Measurements from ENCODE around the gene GKN1. TPM values are rescaled to one million over a fixed set of nuclear protein-coding genes. Genes with fewer than 3 reads are reported as not detected.
A peak's percentile ranks its signal among the peaks of the same experiment; 100 is the strongest.

GKN1 gene, protein sequence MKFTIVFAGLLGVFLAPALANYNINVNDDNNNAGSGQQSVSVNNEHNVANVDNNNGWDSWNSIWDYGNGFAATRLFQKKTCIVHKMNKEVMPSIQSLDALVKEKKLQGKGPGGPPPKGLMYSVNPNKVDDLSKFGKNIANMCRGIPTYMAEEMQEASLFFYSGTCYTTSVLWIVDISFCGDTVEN
- not detected in 2 replicates for total RNA-seq (2014; rRNA removed; shearing (Covaris generic))
- not detected in 2 replicates for polyA plus RNA-seq (2015; cell fraction: cytosol; rRNA removed)
- not detected in 2 replicates for polyA plus RNA-seq (2015; cell fraction: nucleus; rRNA removed)

DNA sequence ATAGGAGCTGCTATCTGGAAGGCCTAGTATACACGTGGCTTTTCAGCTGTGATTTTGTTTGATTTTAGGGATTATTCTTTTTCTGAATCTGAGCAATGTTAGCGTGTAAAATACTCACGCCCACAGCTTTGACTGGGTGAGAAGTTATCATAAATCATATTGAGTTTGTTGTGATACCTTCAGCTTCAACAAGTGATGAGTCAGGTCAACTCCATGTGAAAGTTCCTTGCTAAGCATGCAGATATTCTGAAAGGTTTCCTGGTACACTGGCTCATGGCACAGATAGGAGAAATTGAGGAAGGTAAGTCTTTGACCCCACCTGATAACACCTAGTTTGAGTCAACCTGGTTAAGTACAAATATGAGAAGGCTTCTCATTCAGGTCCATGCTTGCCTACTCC, at the start of gene GKN1:
TSS of gene GKN1 (plus strand) at position 386 of the 400 bp plus-strand sequence. CDS start 42 bp downstream, outside the sequence.
- DNase-seq (ENCODE audit: low read depth, low spot score): no peak
- in situ Hi-C loops (cut with HindIII; ENCODE audit: low pct_unique_long_range_greater_than_20kb, low sequenced_read_pairs): no loop called here

DNA sequence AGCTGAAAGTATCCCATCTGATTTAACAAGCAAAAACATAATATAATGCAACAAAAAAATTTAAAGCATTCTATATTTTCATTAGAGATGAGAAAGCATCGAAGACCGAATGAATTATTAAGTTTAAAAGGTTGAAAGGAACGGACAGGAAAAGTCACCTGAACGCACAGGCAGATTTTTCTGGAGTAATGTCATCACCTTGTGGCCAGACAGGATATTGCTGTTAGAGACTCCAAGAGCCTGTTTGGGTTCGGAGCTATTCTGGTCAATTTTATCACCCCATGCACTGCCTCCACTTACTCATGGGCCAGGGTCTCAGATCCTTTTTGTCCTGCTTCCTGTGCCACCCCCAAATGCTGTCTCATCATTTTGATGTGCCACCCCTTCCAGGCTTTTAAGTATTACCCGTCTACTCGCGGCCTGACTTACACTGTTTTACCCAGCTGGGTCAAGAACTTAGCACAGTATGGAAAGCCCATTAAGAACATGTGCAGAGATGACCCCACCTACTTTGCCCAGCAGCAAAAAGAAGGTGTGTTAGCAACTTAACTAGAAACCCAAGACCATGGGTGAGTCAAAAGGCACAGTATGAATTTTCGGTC, 49.0 kb upstream of the GKN1 start:
- peak; percentile 81 for DNase-seq (ENCODE audit: low read depth, low spot score)
- in situ Hi-C loops (cut with HindIII; ENCODE audit: low pct_unique_long_range_greater_than_20kb, low sequenced_read_pairs): no loop called here

DNA sequence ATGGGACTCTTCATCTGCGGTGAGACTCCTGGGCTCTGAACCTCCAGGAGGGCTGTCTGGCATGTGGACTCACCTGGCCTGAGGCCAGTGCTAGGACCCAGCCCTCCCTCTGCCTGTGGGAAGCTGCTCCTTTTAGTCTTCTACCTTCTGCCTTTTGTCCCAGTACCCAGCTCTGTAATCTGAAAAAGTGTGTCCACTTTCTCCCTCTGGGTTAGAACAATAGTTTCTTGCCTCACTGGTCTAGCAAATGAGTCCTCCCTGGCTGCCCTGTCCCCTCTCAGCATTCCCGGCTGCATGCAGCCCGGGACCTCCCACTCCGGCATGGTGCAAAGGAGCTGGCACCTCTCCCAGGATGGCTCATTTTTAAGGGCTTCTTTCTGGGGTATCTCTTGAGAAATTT, 47.6 kb upstream of the GKN1 start:
- DNase-seq (ENCODE audit: low read depth, low spot score): no peak
- in situ Hi-C loops (cut with HindIII; ENCODE audit: low pct_unique_long_range_greater_than_20kb, low sequenced_read_pairs): no loop called here

DNA sequence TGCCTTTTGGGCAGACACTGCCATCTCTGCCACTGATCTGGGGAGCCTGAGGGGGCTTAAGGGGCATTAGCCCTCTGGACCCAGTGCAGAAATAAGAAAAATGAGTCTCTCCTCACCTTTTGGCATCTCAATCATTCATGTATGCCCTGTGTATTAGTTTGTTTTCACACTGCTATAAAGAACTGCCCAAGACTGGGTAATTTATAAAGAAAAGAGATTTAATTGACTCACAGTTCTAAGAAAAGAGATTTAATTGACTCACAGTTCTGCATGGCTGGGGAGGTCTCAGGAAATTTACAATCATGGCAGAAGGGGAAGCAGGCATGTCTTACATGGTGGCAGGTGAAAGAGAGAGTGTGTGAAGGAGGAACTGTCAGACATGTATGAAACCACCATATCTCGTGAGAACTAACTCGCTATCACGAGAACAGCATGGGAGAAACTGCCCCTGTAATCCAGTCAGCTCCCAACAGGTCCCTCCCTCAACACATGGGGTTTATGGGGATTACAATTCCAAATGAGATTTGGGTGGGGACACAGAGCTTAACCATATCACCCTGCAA, 43.2 kb upstream of the GKN1 start:
- DNase-seq (ENCODE audit: low read depth, low spot score): no peak
- in situ Hi-C loops (cut with HindIII; ENCODE audit: low pct_unique_long_range_greater_than_20kb, low sequenced_read_pairs): no loop called here

DNA sequence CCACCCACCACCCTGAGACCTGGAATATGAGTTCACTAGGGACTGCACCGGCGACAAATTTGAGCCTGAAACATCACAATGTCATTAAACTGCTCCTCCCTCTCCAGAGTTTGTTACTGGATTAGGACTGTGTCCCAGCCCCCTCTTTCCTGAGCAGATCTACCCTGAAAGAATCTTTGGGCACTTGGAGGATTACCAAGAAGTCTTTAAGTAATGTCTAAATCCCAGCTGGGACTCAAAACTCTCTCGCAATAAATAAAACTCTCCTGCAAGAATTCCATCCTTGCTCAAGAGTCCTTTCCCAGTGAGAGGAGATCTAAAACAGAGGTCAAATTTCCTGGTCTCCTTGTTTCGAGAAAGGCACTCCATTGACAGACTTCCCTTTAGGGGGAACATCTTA, 42.6 kb upstream of the GKN1 start:
- in situ Hi-C loops (cut with HindIII; ENCODE audit: low pct_unique_long_range_greater_than_20kb, low sequenced_read_pairs): no loop called here
- no peak for DNase-seq (ENCODE audit: low read depth, low spot score)

DNA sequence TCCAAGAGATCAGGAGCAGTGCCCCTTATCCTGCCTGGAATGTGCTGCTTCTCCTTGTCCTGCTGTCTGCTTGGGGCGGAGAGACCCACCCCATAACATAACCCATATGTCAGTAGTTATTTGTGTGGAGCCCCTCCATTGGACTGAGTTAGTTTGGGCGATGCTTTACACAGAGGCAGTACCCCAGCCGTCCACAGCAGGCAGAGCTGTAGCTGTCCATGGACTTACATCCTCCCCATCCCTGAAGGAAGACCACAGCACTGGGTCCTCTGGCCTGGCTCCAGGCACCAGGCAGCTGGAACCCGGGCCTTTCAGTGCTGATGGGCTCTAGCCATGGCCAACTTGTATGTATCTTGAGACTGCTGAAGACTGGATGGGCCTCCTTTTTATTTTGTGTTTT, 42.0 kb upstream of the GKN1 start:
- DNase-seq (ENCODE audit: low read depth, low spot score): no peak
- in situ Hi-C loops (cut with HindIII; ENCODE audit: low pct_unique_long_range_greater_than_20kb, low sequenced_read_pairs): no loop called here

DNA sequence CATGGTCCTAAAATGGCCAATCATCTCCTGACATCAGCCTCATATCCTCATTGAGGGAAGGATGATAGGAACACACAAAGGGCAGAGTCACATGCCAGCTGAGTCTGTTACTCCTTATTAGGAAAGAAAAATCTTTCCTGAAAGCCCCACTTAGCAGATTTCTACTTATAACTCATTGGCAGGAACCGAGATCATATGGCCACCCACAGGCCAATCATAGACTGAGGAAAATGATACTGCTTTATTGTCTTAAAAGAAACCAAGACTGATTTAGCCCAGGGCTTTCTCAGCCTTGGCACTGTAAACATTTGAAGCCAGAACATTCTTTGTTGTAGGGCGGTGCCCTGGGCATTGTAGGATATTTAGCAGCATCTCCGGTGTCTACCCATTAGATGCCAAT, 40.4 kb upstream of the GKN1 start:
- in situ Hi-C loops (cut with HindIII; ENCODE audit: low pct_unique_long_range_greater_than_20kb, low sequenced_read_pairs): no loop called here
- DNase-seq (ENCODE audit: low read depth, low spot score): peak; percentile 32

DNA sequence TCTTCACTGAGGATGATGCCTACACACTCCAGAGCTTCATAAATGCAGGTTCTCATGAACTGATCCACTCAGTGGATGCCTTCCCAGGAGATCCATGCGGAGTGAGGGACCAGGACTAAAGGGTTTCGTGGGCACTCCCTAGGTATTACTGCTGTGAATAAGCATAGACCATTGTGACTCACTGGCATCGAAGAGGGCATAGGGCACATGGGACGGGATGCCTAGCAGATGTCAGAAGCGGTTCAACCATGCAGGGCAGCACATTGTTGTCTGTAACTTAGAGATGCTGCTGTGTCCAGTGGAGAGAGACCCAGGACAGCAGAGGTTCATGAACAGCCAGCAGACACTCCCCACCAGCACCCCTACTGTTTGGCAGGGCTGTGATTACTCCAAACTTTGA, 39.0 kb upstream of the GKN1 start:
- DNase-seq (ENCODE audit: low read depth, low spot score): no peak
- in situ Hi-C loops (cut with HindIII; ENCODE audit: low pct_unique_long_range_greater_than_20kb, low sequenced_read_pairs): no loop called here

DNA sequence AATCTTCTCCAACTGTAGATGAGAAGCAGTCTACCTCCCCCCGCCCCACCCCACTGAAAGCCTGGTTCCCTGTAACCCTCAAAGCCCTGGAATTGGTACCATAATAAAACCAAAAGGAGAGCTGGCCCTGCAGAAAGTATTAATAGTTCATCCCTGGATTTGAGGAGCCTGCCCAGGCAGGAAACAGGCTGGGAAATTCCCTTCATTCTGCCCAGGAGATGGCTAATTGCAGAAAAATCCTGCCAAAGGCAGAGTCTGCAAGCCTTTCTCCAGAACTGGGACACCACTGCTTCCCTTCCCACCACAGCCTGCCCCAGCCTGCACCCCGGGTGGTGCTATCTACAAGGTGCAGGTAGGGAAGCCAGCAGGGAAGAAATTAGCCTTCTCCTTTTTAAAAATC, 38.0 kb upstream of the GKN1 start:
- no peak for DNase-seq (ENCODE audit: low read depth, low spot score)
- in situ Hi-C loops (cut with HindIII; ENCODE audit: low pct_unique_long_range_greater_than_20kb, low sequenced_read_pairs): no loop called here

DNA sequence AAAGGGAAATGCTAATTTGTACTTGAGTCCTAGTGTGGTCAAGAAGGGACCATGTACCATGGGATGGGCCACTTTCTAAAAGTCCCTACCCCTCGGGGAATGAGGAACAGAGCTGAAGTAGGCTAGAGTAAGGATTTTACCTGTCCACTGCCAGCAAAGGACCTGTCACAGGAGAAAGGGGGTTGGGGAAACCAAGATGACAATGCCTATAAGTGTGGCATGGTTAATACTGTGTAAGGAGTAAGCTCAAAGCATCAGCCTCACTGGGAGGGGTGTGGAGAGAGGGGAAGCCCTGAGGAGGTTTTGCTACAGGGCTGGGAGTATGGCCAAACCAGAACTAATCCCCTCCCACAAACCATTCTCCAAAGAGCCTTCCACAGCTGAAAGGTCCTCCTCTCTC, 37.5 kb upstream of the GKN1 start:
- in situ Hi-C loops (cut with HindIII; ENCODE audit: low pct_unique_long_range_greater_than_20kb, low sequenced_read_pairs): no loop called here
- no peak for DNase-seq (ENCODE audit: low read depth, low spot score)

DNA sequence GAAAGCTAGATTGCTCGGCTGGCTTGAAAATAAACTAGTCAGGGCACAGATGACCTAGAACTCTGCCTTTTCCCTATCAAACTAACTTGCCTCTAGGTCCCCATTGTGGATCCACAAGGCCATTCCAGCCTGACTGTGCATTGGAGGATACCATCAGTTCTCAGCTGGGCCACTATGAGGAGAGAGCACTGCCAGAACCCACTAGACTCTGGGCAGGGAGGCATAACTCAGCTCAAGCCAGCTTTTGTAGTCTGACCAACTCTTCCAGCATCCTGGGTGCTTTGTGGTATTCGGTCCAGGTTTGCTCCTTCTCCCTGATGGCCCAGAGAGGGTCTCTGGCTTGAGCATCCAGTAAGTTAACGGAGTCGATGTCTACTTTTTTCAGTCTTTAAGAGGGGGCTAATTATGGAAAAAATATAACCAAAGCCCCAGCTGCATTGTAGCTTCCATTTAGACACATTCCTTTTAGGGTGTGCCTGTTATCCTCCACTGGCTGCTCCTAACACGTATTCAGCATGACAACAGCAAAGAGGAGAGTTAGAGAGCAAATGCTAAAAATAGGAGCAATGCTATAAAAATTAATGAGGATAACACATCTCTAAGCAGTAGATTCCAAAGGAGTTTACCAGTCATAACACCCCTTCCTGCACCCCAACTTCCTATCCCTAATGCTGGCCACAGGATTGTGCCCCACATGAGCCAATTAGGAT, 36.9 kb upstream of the GKN1 start:
- no peak for DNase-seq (ENCODE audit: low read depth, low spot score)
- in situ Hi-C loops (cut with HindIII; ENCODE audit: low pct_unique_long_range_greater_than_20kb, low sequenced_read_pairs): no loop called here

DNA sequence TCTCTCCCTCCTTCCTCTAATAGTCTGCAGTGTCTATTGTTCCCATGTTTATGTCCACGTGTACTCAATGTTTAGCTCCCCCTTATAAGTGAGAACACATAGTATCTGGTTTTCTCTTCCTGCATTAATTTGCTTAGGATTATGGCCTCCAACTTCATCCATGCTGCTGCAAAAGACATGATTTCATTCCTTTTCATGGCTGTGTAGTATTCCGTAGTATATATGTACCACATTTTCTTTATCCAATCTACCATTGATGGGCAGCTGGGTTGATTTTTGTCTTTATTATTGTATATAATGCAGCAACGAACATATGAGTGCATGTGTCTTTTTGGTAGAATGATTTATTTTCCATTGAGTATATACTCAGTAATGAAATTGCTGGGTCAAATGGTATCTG, 35.5 kb upstream of the GKN1 start:
- in situ Hi-C loops (cut with HindIII; ENCODE audit: low pct_unique_long_range_greater_than_20kb, low sequenced_read_pairs): no loop called here
- no peak for DNase-seq (ENCODE audit: low read depth, low spot score)

DNA sequence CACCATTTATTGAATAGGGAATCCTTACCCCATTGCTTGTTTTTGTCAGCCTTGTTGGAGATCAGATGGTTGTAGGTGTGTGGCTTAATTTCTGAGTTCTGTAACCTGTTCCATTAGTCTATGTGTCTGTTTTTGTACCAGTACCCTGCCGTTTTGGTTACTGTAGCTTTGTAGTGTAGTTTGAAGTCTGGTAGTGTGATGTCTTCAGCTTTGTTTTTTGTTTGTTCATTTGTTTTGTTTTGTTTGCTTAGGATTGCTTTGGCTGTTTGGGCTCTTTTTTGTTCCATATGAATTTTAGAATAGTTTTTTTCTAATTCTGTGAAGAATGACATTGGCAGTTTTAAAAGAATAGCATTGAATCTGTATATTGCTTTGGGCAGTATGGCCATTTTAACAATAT, 34.5 kb upstream of the GKN1 start:
- no peak for DNase-seq (ENCODE audit: low read depth, low spot score)
- in situ Hi-C loops (cut with HindIII; ENCODE audit: low pct_unique_long_range_greater_than_20kb, low sequenced_read_pairs): no loop called here

DNA sequence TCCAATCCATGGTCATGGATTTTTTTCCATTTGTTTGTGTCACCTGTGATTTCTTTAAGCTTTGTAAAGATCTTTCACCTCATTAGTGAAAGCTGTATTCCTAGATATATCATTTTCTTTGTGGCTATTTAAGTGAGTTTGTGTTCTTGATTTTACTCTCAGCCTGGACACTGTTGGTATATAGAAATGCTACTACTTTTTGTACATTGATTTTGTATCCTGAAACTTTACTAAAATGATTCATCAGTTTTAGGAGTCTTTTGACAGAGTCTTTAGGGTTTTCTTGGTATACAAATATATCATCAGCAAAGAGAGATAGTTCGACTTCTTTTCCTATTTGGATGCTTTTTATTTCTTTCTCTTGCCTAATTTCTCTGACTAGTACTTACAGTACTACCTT, 34.1 kb upstream of the GKN1 start:
- DNase-seq (ENCODE audit: low read depth, low spot score): no peak
- in situ Hi-C loops (cut with HindIII; ENCODE audit: low pct_unique_long_range_greater_than_20kb, low sequenced_read_pairs): no loop called here

DNA sequence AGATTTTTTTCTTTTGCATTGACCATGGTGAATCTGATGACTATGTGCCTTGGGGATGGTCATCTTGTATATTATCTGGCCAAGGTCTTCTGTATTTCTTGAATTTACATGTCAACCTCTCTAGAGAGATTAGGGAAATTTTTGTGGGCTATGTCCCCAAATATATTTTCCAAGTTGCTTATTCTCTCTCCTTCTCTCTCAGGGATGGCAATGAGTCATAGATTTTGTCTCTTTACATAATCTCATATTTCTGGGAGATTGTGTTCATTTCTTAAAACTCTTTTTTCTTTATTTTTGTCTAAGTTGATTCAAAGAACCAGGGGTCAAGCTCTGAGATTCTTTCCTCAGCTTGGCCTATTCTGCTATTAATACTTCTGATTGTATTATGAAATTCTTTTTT, 31.6 kb upstream of the GKN1 start:
- no peak for DNase-seq (ENCODE audit: low read depth, low spot score)

DNA sequence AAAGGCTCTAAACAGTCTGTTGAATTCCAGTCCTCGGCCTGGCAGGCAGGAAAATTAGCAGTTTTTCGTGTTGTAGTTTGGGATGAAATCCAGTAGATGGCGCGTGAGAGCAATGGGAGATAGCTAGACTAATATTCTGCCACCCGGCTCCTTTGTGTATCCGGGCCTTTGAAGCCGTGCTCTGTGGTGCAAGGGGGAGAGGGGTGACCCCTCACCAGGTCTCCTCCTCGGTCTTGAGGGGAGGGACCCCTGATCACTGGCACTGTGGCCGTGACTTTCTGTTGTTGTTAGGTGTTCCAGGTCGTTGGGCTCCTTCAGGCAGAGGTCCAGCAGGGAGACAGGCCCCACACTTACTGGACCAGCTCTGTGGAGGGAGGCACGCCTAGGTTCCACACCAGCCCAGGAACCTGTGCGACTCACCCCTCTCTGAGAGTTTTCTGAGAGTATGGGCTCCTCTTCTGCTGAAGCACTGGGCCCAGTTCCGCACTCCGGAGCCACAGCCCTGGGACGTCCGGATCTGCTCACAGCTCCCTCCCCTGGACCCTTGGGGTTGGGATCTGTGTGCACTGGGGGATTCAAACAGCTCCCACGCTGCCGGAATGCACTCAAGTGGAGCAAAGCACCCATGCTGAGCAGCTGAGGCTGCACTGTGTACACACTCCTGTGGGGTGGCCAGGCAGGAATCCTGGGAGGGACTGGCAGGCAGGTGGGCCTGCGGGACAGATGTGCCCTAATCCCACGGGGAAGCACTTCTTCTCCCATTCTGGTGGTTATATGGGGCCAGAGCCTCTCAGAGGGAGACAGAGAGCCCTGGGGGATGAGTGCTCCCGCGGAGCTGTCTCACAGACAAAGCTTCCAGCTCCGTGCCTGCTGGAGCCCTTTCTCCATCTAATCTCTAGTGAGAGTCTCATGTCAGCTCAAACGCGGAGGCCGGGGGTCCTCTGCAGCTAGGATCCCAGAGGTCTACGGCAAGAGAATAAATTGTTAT, 30.6 kb upstream of the GKN1 start:
- in situ Hi-C loops (cut with HindIII; ENCODE audit: low pct_unique_long_range_greater_than_20kb, low sequenced_read_pairs): no loop called here
- DNase-seq (ENCODE audit: low read depth, low spot score): peak; percentile 82

More for the DNA sequence above, 31.6 kb upstream of the GKN1 start:
- in situ Hi-C loops (cut with HindIII; ENCODE audit: low pct_unique_long_range_greater_than_20kb, low sequenced_read_pairs): no loop called here

DNA sequence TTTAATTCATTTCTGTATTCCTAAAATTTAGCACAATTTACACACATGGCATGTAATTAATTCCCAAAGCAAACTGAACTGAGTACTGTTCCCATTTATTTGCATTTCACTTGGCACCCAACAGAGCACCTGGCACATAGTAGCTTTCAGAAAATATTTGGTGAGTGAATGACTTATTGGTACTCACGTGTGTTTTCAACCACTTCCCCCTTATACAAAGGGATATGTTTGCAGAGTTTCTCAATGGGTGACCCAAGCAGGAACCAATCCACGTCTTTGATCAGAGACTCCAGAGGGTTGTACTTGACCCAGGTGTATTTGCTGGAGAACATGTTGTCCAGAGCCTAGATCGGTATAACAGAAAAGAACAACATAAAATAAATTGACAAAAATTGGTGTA, 28.3 kb upstream of the GKN1 start:
- in situ Hi-C loops (cut with HindIII; ENCODE audit: low pct_unique_long_range_greater_than_20kb, low sequenced_read_pairs): no loop called here
- DNase-seq (ENCODE audit: low read depth, low spot score): no peak

DNA sequence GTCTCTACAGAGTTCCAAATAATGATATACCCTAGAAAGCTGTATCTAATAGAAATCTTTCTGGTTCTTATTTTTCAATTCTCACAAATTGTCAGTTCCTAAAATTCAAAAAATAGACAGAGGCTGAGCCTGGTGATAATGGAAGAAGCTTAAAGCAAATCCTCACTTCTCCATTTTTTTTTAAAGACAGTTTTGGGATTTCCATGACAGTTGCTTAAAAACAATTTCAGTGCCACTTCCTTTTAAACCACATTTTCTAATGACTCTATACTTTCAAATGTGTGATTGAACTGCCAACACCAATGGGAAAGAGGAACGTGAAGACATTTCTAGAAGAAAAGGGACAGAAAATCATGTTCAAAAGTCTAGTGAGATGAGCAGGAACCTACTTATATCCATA, 25.7 kb upstream of the GKN1 start:
- in situ Hi-C loops (cut with HindIII; ENCODE audit: low pct_unique_long_range_greater_than_20kb, low sequenced_read_pairs): no loop called here
- no peak for DNase-seq (ENCODE audit: low read depth, low spot score)

Data from SK-MEL-5 (cell line).